HG02759 (cell line): ENCODE data around the gene ARL4D.
"Not testable (repeated sequence)": the region's sequence is repeated elsewhere in the genome, so short reads cannot be mapped to it uniquely, and the experiment has no call there.

Experiments used
- ATAC-seq: cut with Tn5 transposase; IDR thresholded peaks from one replicate; pipeline ENCODE4 v1.9.1; 2021; ENCODE audit warnings: mild to moderate bottlenecking, moderate library complexity; ENCODE audit not compliant: unreplicated experiment

Gene ARL4D

GRCh38 chr17:43393944-43394482, 4.8 kb upstream of the ARL4D start:
- ATAC-seq = peak; percentile 41

- ATAC-seq = not testable (repeated sequence)
Measured at GRCh38 chr17:43394696-43395095, 4.1 kb upstream of the ARL4D start.

GRCh38 chr17:43395165-43395564, 3.6 kb upstream of the ARL4D start:
- no peak for ATAC-seq

GRCh38 chr17:43396491-43397060, 2.2 kb upstream of the ARL4D start:
- no peak for ATAC-seq

- no peak for ATAC-seq
Measured at GRCh38 chr17:43399839-43400328, 1.1 kb downstream of the ARL4D start.

- no peak for ATAC-seq
Measured at GRCh38 chr17:43400943-43401717, 2.3 kb downstream of the ARL4D start.

- no peak for ATAC-seq
Measured at GRCh38 chr17:43402078-43402477, 3.3 kb downstream of the ARL4D start.

- no peak for ATAC-seq
Measured at GRCh38 chr17:43402567-43402966, 3.8 kb downstream of the ARL4D start.

- ATAC-seq = no peak
Measured at GRCh38 chr17:43403846-43404245, 5.1 kb downstream of the ARL4D start.

GRCh38 chr17:43405861-43406260, 7.1 kb downstream of the ARL4D start:
- ATAC-seq = no peak

- ATAC-seq = no peak
Measured at GRCh38 chr17:43406676-43407645, 8.2 kb downstream of the ARL4D start.

- ATAC-seq = no peak
Measured at GRCh38 chr17:43409131-43409530, 10.3 kb downstream of the ARL4D start.

GRCh38 chr17:43410557-43411368, 12.0 kb downstream of the ARL4D start:
- no peak for ATAC-seq

GRCh38 chr17:43411369-43411677, 12.5 kb downstream of the ARL4D start:
- no peak for ATAC-seq

- no peak for ATAC-seq
Measured at GRCh38 chr17:43411749-43412148, 13.0 kb downstream of the ARL4D start.

- ATAC-seq = no peak
Measured at GRCh38 chr17:43412166-43412565, 13.4 kb downstream of the ARL4D start.

- ATAC-seq = no peak
Measured at GRCh38 chr17:43416998-43417890, 18.5 kb downstream of the ARL4D start.

GRCh38 chr17:43418441-43419374, 19.9 kb downstream of the ARL4D start:
- no peak for ATAC-seq
